Astrocyte (in vitro differentiated cells and primary cell): Measurements from ENCODE around the gene TCF7.

Source experiments
- EZH2 ChIP-seq: IDR thresholded peaks from 2 replicates; pipeline ENCODE4 v1.6.1; 2012; ENCODE audit warnings: mild to moderate bottlenecking, low read length, inconsistent platforms; ENCODE audit not compliant: insufficient read depth
- TF ChIP-seq, protein P1 (sequence below): IDR thresholded peaks from 2 replicates; pipeline ENCODE4 v1.5.1; 2011; ENCODE audit warnings: low read depth, mild to moderate bottlenecking, inconsistent platforms, low read length, moderate library complexity; ENCODE audit not compliant: insufficient read depth

DNA sequence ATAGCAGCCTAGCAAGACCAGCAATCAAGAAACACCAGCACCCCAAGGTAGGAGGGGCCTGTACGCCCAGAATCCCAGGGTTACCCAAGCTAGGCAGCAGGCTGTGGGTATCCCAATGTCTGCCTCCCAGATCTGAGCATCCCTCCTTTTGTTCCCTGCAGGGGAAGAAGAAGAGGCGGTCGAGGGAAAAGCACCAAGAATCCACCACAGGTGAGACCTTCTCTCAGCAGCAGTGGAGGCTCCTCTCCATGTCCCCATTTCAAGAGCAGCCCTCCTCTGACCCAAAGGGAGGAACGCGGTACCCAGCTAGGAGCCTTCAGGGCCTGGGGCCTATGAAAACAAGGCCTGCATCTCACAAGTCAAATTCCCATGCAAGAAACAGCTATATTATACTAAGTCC, 28.9 kb downstream of the TCF7 start:
- TF ChIP-seq, protein P1, sequence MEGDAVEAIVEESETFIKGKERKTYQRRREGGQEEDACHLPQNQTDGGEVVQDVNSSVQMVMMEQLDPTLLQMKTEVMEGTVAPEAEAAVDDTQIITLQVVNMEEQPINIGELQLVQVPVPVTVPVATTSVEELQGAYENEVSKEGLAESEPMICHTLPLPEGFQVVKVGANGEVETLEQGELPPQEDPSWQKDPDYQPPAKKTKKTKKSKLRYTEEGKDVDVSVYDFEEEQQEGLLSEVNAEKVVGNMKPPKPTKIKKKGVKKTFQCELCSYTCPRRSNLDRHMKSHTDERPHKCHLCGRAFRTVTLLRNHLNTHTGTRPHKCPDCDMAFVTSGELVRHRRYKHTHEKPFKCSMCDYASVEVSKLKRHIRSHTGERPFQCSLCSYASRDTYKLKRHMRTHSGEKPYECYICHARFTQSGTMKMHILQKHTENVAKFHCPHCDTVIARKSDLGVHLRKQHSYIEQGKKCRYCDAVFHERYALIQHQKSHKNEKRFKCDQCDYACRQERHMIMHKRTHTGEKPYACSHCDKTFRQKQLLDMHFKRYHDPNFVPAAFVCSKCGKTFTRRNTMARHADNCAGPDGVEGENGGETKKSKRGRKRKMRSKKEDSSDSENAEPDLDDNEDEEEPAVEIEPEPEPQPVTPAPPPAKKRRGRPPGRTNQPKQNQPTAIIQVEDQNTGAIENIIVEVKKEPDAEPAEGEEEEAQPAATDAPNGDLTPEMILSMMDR, result no peak
- TF ChIP-seq EZH2, result no peak
